Measurements from ENCODE around the gene GMPS. TPM values are rescaled to one million over a fixed set of nuclear protein-coding genes. Genes with fewer than 3 reads are reported as not detected.

Gene GMPS
- total RNA-seq, 4 donors from 2014 or later: 30.0 to 46.4 (median 37.6) TPM

GRCh38 chr3:155983834-155984474 lies 113.5 kb downstream of the GMPS start:
- intact Hi-C loops (cut with DNase I; ENCODE audit: low total_unique reads): no loop called here
- WGBS, 2 donors: 96 to 100% methylated on average over 1 of the region's 1 CpG
- DNase-seq (ENCODE audit: low spot score in 2 of 2): no peak
- no peak overlapping the region for H3K4me3 ChIP-seq (ENCODE audit: low read depth, poor library complexity, severe bottlenecking)
- no peak for TF ChIP-seq POLR2A (IDR thresholded peaks at IDR 0.05)
- no peak for TF ChIP-seq CTCF (IDR thresholded peaks at IDR 0.05)

GRCh38 chr3:155984791-155985417 lies 114.5 kb downstream of the GMPS start:
- no peak overlapping the region for H3K4me3 ChIP-seq (ENCODE audit: low read depth, poor library complexity, severe bottlenecking)
- no peak for DNase-seq (ENCODE audit: low spot score in 2 of 2)
- 86 to 91% methylated on average over 6 of the region's 6 CpGs for WGBS, 2 donors
- TF ChIP-seq POLR2A (IDR thresholded peaks at IDR 0.05): no peak
- TF ChIP-seq CTCF (IDR thresholded peaks at IDR 0.05): no peak
- intact Hi-C loops (cut with DNase I; ENCODE audit: low total_unique reads): no loop called here

- TF ChIP-seq CTCF (IDR thresholded peaks at IDR 0.05): no peak
- no peak for TF ChIP-seq POLR2A (IDR thresholded peaks at IDR 0.05)
Observed at GRCh38 chr3:155989536-155989935, 119.1 kb downstream of the GMPS start.

GRCh38 chr3:155991212-155991611 lies 120.8 kb downstream of the GMPS start:
- 43 to 48% methylated on average over 4 of the region's 4 CpGs for WGBS, 2 donors
- intact Hi-C loops (cut with DNase I; ENCODE audit: low total_unique reads): no loop called here
- DNase-seq (ENCODE audit: low spot score in 2 of 2): no peak
- TF ChIP-seq POLR2A (IDR thresholded peaks at IDR 0.05) (no peak), CTCF (IDR thresholded peaks at IDR 0.05) (no peak)
- no peak overlapping the region for H3K4me3 ChIP-seq (ENCODE audit: low read depth, poor library complexity, severe bottlenecking)

More at GRCh38 chr3:155989536-155989935, 119.1 kb downstream of the GMPS start:
- intact Hi-C loops (cut with DNase I; ENCODE audit: low total_unique reads): no loop called here
- no peak for DNase-seq (ENCODE audit: low spot score in 2 of 2)
- H3K4me3 ChIP-seq (ENCODE audit: low read depth, poor library complexity, severe bottlenecking): no peak overlapping the region

GRCh38 chr3:155991847-155992246 lies 121.4 kb downstream of the GMPS start:
- WGBS, 2 donors: 92 to 100% methylated on average over 1 of the region's 1 CpG
- H3K4me3 ChIP-seq (ENCODE audit: low read depth, poor library complexity, severe bottlenecking): no peak overlapping the region
- no peak for DNase-seq (ENCODE audit: low spot score in 2 of 2)
- TF ChIP-seq POLR2A (IDR thresholded peaks at IDR 0.05) (no peak), CTCF (IDR thresholded peaks at IDR 0.05) (no peak)
- intact Hi-C loops (cut with DNase I; ENCODE audit: low total_unique reads): no loop called here

Other genes with a start within 250 kb of the GMPS start
- gene PLCH1, start 125.6 kb upstream of the GMPS start, total RNA-seq: 1 to 10 TPM in 1 of 4 donors, under 1 TPM in 3; 0.55 to 1.2 (median 0.79) TPM
- gene C3orf33, start 64.4 kb upstream of the GMPS start, total RNA-seq: 1 to 10 TPM in 3 of 4 donors, under 1 TPM in 1; 0.59 to 2.6 (median 2.0) TPM
- 10 to 100 TPM; 19.4 to 26.3 (median 20.8) TPM for gene SLC33A1, start 16.2 kb upstream of the GMPS start, total RNA-seq
- gene KCNAB1, start 249.9 kb downstream of the GMPS start, total RNA-seq: 1 to 10 TPM; 1.6 to 2.9 (median 2.3) TPM